ENCODE data around the gene PTPRM. TPM values are rescaled to one million over a fixed set of nuclear protein-coding genes. Genes with fewer than 3 reads are reported as not detected.

PTPRM gene
- total and polyA plus RNA-seq, 7 donors, result 3.9 to 151 (median 62.8) TPM

DNA sequence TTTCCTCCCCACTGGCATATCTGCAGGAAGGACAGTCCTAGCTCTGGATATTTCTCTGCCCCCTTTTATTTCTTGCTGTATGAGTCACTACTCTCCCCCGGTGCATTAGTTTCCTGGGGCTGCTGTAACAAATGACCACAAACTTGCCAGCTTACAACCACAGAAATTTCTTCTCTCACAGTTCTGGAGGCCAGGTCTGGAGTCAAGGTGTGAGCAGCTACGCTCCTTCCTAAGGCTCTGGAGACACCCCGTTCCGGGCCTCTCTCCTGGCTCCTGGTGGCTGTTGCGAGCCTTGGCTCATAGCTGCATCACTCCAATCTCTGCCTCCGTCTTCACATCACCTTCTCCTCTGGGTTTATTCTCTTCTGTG, 34.1 kb downstream of the PTPRM start:
- Histone ChIP-seq H3K27me3 (no peaks in the 10 kb centered on the region), H3K9me3 (no peaks in the 10 kb centered on the region), H3K4me1 (peaks cover 0 to 34% (median 24%) of the 10 kb centered on the region in 4 donors), H3K36me3 (no peaks in the 10 kb centered on the region), H3K4me3 (no peak overlapping the region), H3K27ac (no peak overlapping the region)
- DNase-seq, result no peak
- 84 to 85% methylated on average over 6 of the region's 6 CpGs for WGBS, 2 donors
- intact Hi-C loops (cut with DNase I), result no loop called here
- TF ChIP-seq POLR2A (IDR thresholded peaks at IDR 0.05) (no peak), POLR2AphosphoS5 (IDR thresholded peaks at IDR 0.05) (no peak), EP300 (IDR thresholded peaks at IDR 0.05) (no peak)
- TF ChIP-seq, protein P1, sequence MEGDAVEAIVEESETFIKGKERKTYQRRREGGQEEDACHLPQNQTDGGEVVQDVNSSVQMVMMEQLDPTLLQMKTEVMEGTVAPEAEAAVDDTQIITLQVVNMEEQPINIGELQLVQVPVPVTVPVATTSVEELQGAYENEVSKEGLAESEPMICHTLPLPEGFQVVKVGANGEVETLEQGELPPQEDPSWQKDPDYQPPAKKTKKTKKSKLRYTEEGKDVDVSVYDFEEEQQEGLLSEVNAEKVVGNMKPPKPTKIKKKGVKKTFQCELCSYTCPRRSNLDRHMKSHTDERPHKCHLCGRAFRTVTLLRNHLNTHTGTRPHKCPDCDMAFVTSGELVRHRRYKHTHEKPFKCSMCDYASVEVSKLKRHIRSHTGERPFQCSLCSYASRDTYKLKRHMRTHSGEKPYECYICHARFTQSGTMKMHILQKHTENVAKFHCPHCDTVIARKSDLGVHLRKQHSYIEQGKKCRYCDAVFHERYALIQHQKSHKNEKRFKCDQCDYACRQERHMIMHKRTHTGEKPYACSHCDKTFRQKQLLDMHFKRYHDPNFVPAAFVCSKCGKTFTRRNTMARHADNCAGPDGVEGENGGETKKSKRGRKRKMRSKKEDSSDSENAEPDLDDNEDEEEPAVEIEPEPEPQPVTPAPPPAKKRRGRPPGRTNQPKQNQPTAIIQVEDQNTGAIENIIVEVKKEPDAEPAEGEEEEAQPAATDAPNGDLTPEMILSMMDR (IDR thresholded peaks at IDR 0.05), result no peak

DNA sequence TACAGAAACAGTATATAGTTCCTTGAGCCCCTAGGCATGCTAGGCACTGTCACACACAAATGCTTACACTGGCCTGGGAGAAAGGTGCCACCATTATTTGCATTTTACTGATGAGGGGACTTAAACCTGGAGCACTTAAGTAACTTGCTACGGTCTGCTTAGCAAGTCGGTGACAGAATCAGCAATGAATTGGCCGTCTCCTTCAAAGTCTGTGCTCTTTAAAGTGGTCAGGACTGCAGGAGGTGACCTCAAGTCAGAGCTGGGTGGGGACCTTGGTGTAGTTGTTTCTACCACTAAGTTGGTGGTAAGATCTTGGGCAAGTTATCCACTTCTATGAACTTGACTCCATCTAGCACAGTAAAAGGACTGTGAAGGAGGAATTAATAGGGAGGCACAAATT, 34.8 kb downstream of the PTPRM start:
- intact Hi-C loops (cut with DNase I), result no loop called here
- TF ChIP-seq, protein P1 (IDR thresholded peaks at IDR 0.05), result no peak
- TF ChIP-seq POLR2AphosphoS5 (IDR thresholded peaks at IDR 0.05), result no peak
- no peak for TF ChIP-seq POLR2A (IDR thresholded peaks at IDR 0.05)
- no peak for TF ChIP-seq EP300 (IDR thresholded peaks at IDR 0.05)
- Histone ChIP-seq H3K9me3 (no peaks in the 10 kb centered on the region), H3K36me3 (no peaks in the 10 kb centered on the region), H3K4me1 (peaks cover 0 to 34% (median 26%) of the 10 kb centered on the region in 4 donors), H3K4me3 (no peak overlapping the region), H3K27ac (no peak overlapping the region), H3K27me3 (no peaks in the 10 kb centered on the region)
- DNase-seq, result no peak
- 92 to 97% methylated on average over 3 of the region's 3 CpGs for WGBS, 2 donors

DNA sequence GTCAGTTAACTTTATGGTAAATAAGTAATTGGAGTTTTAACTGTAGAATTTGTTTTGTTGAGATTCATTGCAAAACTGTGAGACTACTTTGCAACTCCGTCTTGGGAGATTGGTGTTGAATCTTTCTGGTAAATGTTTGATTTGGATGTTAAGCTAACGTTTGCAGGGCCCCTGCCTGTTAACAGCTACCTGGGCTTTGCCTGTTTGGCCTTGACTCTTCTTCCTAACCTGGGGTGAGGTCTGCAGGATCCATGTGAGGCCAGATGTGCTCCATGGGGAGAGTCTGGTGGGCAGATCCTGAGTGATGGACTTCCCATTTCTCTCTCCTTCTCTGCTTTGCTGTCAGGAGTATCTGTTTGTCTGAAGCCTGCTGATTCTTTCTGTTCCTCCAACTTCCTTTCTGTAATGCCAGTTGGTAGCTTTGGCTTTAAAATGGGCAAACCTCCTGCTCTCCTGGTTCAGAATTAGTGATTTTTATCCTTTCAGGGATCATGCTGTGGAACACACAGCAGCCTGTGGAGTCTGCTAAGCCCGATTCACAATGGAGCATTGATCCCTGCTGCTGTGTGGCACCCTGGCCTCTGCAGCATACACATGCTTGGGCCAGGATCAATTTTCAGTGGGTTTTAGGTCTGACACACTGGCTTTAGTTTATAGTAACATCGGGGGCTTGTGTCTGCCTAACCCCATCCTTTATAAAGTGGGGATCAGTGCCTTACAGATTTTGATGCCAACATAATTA, 36.3 kb downstream of the PTPRM start:
- Histone ChIP-seq H3K27me3 (no peaks in the 10 kb centered on the region), H3K27ac (no peak overlapping the region), H3K4me3 (no peak overlapping the region), H3K9me3 (no peaks in the 10 kb centered on the region), H3K4me1 (peaks cover 0 to 48% (median 38%) of the 10 kb centered on the region in 4 donors), H3K36me3 (no peaks in the 10 kb centered on the region)
- no peak for DNase-seq
- WGBS, 2 donors, result 63 to 70% methylated on average over 4 of the region's 4 CpGs
- TF ChIP-seq EP300 (IDR thresholded peaks at IDR 0.05) (no peak), POLR2A (IDR thresholded peaks at IDR 0.05) (no peak), POLR2AphosphoS5 (IDR thresholded peaks at IDR 0.05) (no peak)
- TF ChIP-seq, protein P1 (IDR thresholded peaks at IDR 0.05), result no peak
- intact Hi-C loops (cut with DNase I), result no loop called here

DNA sequence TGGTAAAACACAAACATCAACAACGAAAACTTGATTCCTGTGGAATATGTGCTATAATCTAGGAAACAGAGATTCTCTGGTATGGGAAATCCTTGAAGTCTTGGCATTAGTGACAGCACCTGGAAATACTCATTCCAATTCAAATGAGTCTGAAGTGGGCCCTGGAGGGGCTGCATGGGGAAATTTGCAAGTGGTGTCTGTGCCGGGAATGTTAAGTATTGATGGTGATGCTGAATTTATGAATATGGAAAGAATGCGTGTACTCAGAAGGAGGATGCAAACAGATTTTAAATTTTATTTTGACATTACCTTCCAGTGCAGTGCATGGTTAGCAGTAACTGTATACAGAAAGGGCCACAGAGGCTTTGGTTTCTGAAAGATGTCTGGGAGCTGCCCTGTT, 37.2 kb downstream of the PTPRM start:
- H3K9me3 ChIP-seq, result no peaks in the 10 kb centered on the region
- H3K27me3 ChIP-seq, result no peaks in the 10 kb centered on the region
- intact Hi-C loops (cut with DNase I), result no loop called here
- no peak overlapping the region for H3K4me3 ChIP-seq
- 89 to 95% methylated on average over 3 of the region's 3 CpGs for WGBS, 2 donors
- TF ChIP-seq, protein P1 (IDR thresholded peaks at IDR 0.05), result no peak
- peaks cover 0 to 49% (median 47%) of the 10 kb centered on the region in 4 donors for H3K4me1 ChIP-seq
- no peak for DNase-seq
- no peak overlapping the region for H3K27ac ChIP-seq
- H3K36me3 ChIP-seq, result no peaks in the 10 kb centered on the region

DNA sequence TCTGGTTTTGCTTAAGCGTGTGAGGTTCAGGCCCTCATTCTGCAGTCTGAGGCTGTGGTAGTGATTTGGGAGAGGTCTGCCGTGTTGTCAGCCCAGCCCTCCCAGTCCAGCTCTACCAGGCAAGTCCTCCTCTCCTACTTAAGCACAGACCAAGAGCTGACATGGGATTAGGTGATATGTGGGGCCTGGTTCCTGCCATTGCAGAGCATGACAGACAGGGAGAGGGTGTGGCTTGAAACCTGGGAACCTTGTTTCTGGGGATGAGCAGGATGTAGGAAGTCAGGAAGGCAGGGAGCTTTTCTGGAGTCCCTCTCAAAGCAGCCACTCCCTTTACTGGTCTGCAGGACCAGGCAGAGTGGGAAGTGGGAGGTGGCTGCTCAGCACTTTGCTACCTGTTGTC, 38.6 kb downstream of the PTPRM start:
- Histone ChIP-seq H3K27ac (no peak overlapping the region), H3K9me3 (no peaks in the 10 kb centered on the region), H3K4me3 (no peak overlapping the region), H3K4me1 (peaks cover 0 to 59% (median 50%) of the 10 kb centered on the region in 4 donors), H3K27me3 (no peaks in the 10 kb centered on the region), H3K36me3 (no peaks in the 10 kb centered on the region)
- intact Hi-C loops (cut with DNase I), result no loop called here
- TF ChIP-seq, protein P1 (IDR thresholded peaks at IDR 0.05), result no peak
- no peak for TF ChIP-seq EP300 (IDR thresholded peaks at IDR 0.05)
- TF ChIP-seq POLR2AphosphoS5 (IDR thresholded peaks at IDR 0.05), result no peak
- TF ChIP-seq POLR2A (IDR thresholded peaks at IDR 0.05), result no peak
- WGBS, 2 donors, result 86 to 91% methylated on average over 2 of the region's 2 CpGs
- DNase-seq, result no peak

Data from sigmoid colon (tissue), 7 donors.